ENCODE measurements around the gene KLF18. TPM values are rescaled to one million over a fixed set of nuclear protein-coding genes. Genes with fewer than 3 reads are reported as not detected.

KLF18 gene
- total and polyA plus RNA-seq, 9 donors: not detected

DNA sequence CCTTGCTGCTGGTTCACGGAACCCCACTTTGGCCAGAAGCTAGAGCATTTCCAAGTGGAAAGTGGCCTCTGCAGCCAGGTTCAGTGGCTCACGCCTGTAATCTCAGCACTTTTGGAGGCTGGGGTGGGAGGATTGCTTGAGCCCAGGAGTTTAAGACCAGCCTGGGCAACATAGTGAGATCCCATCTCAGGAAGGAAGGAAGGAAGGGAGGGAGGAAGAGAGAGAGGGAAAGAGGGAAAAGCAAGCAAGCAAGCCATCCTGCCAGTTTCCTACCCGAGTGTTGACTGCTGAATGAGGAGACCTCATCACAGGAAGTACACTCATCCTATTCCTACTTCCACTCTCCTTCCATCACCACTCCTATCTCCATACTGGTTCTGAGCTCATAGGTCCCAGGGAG lies 35.6 kb downstream of the KLF18 start:
- Histone ChIP-seq H3K27me3 (no peaks in the 10 kb centered on the region), H3K9me3 (no peaks in the 10 kb centered on the region), H3K4me1 (ENCODE audit: insufficient read depth) (no peaks in the 10 kb centered on the region), H3K4me3 (no peak overlapping the region), H3K36me3 (no peaks in the 10 kb centered on the region), H3K27ac (no peak overlapping the region)
- WGBS, 3 donors: 74 to 87% (median 83%) methylated on average over 3 of the region's 3 CpGs
- no peak for DNase-seq
- no peak for TF ChIP-seq EP300 (IDR thresholded peaks at IDR 0.05)
- TF ChIP-seq, protein P1, sequence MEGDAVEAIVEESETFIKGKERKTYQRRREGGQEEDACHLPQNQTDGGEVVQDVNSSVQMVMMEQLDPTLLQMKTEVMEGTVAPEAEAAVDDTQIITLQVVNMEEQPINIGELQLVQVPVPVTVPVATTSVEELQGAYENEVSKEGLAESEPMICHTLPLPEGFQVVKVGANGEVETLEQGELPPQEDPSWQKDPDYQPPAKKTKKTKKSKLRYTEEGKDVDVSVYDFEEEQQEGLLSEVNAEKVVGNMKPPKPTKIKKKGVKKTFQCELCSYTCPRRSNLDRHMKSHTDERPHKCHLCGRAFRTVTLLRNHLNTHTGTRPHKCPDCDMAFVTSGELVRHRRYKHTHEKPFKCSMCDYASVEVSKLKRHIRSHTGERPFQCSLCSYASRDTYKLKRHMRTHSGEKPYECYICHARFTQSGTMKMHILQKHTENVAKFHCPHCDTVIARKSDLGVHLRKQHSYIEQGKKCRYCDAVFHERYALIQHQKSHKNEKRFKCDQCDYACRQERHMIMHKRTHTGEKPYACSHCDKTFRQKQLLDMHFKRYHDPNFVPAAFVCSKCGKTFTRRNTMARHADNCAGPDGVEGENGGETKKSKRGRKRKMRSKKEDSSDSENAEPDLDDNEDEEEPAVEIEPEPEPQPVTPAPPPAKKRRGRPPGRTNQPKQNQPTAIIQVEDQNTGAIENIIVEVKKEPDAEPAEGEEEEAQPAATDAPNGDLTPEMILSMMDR (IDR thresholded peaks at IDR 0.05): no peak
- TF ChIP-seq POLR2A (IDR thresholded peaks at IDR 0.05): no peak
- intact Hi-C loops (cut with DNase I): no loop called here

DNA sequence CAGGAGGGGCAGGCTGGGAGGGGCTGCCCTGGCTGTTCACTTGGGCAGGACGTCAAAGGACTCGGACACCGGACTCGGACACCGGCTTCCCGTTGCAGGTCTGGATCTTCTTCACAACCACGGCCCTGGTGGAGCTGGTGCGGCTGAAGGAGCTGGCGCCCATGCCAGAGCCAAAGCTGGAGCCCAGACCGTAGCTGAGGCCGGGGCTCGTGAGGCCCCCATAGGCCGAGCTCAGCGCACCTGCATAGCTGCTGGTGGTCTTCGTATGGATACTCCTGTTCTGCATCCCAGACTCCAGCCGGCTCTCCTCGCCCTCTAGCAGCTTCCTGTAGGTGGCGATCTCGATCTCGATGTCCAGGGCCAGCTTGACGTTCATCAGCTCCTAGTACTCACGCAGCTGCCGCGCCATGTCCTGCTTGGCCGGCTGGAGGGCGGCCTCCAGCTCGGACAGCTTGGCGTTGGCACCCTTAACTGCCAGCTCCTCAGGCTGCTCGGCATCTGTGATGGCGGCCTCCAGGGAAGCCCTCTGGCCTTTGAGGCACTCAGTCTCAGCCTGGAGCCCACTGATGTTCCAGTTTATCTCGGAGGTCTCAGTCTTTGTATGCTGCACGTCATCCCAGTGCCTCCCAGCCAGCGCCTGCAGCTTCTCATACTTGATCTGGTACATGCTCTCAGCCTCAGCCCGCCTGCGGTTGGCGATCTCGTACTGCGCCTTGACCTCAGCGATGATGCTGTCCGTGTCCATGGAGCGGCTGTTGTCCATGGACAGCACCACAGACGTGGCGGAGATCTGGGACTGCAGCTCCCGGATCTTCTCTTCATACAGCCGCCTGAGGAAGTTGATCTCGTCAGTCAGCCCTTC lies 37.9 kb downstream of the KLF18 start:
- TF ChIP-seq EP300 (IDR thresholded peaks at IDR 0.05): no peak
- TF ChIP-seq, protein P1 (IDR thresholded peaks at IDR 0.05): no peak
- no peak for TF ChIP-seq POLR2A (IDR thresholded peaks at IDR 0.05)
- H3K27me3 ChIP-seq: no peaks in the 10 kb centered on the region

DNA sequence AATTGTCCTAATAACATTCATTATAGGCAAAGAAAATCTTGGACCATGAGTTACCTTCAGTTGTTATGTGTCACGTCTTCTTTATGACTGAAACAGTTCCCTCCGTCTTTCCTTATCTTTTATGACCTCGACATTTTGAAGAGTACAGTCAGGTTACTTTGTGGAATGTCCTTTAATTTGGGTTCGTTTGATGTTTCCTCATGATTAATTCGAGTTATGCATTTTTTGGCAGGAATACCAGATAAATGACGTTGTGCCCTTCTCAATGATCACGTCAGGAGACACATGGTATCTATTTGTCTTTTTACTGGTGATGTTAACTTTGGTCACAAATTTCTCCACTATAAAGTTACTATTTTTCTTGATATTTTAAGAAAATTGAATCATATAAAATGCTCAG lies 40.1 kb downstream of the KLF18 start:
- no peaks in the 10 kb centered on the region for H3K4me1 ChIP-seq (ENCODE audit: insufficient read depth)
- 39 to 47% (median 43%) methylated on average over 7 of the region's 7 CpGs for WGBS, 3 donors
- no peaks in the 10 kb centered on the region for H3K9me3 ChIP-seq
- H3K36me3 ChIP-seq: no peaks in the 10 kb centered on the region
- intact Hi-C loops (cut with DNase I): no loop called here
- H3K4me3 ChIP-seq: no peak overlapping the region
- H3K27me3 ChIP-seq: no peaks in the 10 kb centered on the region
- no peak overlapping the region for H3K27ac ChIP-seq
- DNase-seq: no peak
- no peak for TF ChIP-seq POLR2A (IDR thresholded peaks at IDR 0.05)
- TF ChIP-seq, protein P1 (IDR thresholded peaks at IDR 0.05): no peak
- TF ChIP-seq EP300 (IDR thresholded peaks at IDR 0.05): no peak

More for the DNA sequence above, 37.9 kb downstream of the KLF18 start:
- intact Hi-C loops (cut with DNase I): no loop called here
- no peak overlapping the region for H3K27ac ChIP-seq
- WGBS, 3 donors: 70 to 71% (median 70%) methylated on average over 46 of the region's 46 CpGs
- H3K9me3 ChIP-seq: no peaks in the 10 kb centered on the region
- no peak overlapping the region for H3K4me3 ChIP-seq
- no peaks in the 10 kb centered on the region for H3K36me3 ChIP-seq
- no peak for DNase-seq
- H3K4me1 ChIP-seq (ENCODE audit: insufficient read depth): no peaks in the 10 kb centered on the region

DNA sequence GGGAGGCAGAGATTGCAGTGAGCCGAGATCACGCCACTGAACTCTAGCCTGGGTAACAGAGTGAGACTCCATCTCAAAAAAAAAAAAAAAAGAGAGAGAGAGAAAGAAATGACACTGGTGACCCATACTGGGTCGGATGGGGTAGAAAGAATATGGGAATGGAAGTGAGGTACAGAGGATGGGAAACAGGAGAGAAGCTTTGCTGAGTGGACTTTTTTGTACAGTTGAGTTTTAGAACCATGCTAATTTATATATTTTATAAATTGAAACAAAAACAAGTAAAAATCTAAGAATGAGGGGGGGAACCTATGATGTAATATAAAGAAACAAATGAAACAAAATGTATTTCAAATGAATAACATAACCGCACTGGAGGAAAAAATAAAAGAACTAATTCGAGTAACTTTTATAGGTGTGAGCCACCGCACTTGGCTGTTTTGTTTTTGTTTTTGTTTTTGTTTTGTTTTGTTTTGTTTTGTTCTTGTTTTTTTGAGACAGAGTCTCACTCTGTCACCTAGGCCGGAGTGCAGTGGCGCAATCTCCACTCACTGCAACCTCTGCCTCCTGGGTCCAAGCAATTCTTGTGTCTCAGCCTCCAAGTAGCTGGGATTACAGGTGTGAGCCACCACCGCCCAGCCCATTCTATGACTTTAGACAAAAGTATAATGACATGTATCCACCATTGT lies 41.1 kb downstream of the KLF18 start:
- 84 to 91% (median 85%) methylated on average over 9 of the region's 9 CpGs for WGBS, 3 donors
- TF ChIP-seq, protein P1 (IDR thresholded peaks at IDR 0.05): no peak
- TF ChIP-seq POLR2A (IDR thresholded peaks at IDR 0.05) (no peak), EP300 (IDR thresholded peaks at IDR 0.05) (no peak)
- H3K27me3 ChIP-seq: no peaks in the 10 kb centered on the region
- H3K9me3 ChIP-seq: no peaks in the 10 kb centered on the region
- no peaks in the 10 kb centered on the region for H3K4me1 ChIP-seq (ENCODE audit: insufficient read depth)
- H3K36me3 ChIP-seq: no peaks in the 10 kb centered on the region
- DNase-seq: no peak
- intact Hi-C loops (cut with DNase I): no loop called here
- no peak overlapping the region for H3K27ac ChIP-seq
- no peak overlapping the region for H3K4me3 ChIP-seq

Data from ovary (tissue), 9 donors.